GM12878 (cell line): ENCODE results near the gene TAF10. TPM values are rescaled to one million over a fixed set of nuclear protein-coding genes. Genes with fewer than 3 reads are reported as not detected.

ENCODE experiments used
- ASH2L ChIP-seq: fragments of 300-600, 200-600 bp; sonication (generic); IDR thresholded peaks from 2 replicates; pipeline ENCODE4 v1.6.1; 2017; ENCODE audit warnings: low read depth, mild to moderate bottlenecking, borderline replicate concordance
- EGR1 ChIP-seq, 2 experiments: IDR thresholded peaks; 1 replicate in 1 of 2; 2 replicates in 1 of 2; pipeline ENCODE4 v1.6.1; 2011 to 2012; ENCODE audit warnings: low read depth in 2 of 2, low read length in 2 of 2, borderline replicate concordance in 1 of 2, mild to moderate bottlenecking in 1 of 2, moderate library complexity in 1 of 2
- EZH2 ChIP-seq: IDR thresholded peaks from 2 replicates; pipeline ENCODE4 v1.6.1; 2012; ENCODE audit warnings: low read depth, mild to moderate bottlenecking, control low read depth, inconsistent platforms, low read length, borderline replicate concordance; ENCODE audit not compliant: control insufficient read depth
- HSF1 ChIP-seq: fragments of 150-350 bp; IDR thresholded peaks from 2 replicates; pipeline ENCODE4 v1.6.1; 2014; ENCODE audit warnings: mild to moderate bottlenecking, low read depth, low read length
- NFXL1 ChIP-seq: fragments of 450-650 bp; IDR thresholded peaks from 2 replicates; pipeline ENCODE4 v1.6.1; 2017; ENCODE audit warnings: antibody characterized with exemption, mild to moderate bottlenecking, borderline replicate concordance
- NR2C1 ChIP-seq: fragments of 450-650 bp; IDR thresholded peaks from 2 replicates; pipeline ENCODE4 v1.6.1; 2017; ENCODE audit warnings: antibody characterized with exemption, mild to moderate bottlenecking, moderate library complexity
- PAX5 ChIP-seq: IDR thresholded peaks from 2 replicates; pipeline ENCODE4 v1.6.1; 2011; ENCODE audit warnings: low read depth, low read length, borderline replicate concordance
- YY1 ChIP-seq: IDR thresholded peaks from 2 replicates; pipeline ENCODE4 v1.6.1; 2011; ENCODE audit warnings: low read depth, mild to moderate bottlenecking, low read length
- ZNF217 ChIP-seq: fragments of 450-650 bp; IDR thresholded peaks from 2 replicates; pipeline ENCODE4 v1.6.1; 2017; ENCODE audit warnings: antibody characterized with exemption, mild to moderate bottlenecking
- ZNF384 ChIP-seq: IDR thresholded peaks from 2 replicates; pipeline ENCODE4 v1.6.1; 2012; ENCODE audit warnings: low read depth, mild to moderate bottlenecking, low read length, improper control_type of control experiment, borderline replicate concordance
- polyA plus RNA-seq, 11 experiments: library from polyadenylated mRNA; depleted of rRNA in 4 of 11; unstranded in 6 of 11; stranded (reverse) in 5 of 11; fragments of >200 nt; fragmentation: Nextera tagmentation in 4 of 11; fragmentation: Illumina TruSeq in 1 of 11; extraction: Ambion mirVana in 4 of 11; extraction: Trizol in 1 of 11; gene quantifications; 1 replicate in 1 of 11; 2 replicates in 10 of 11; pipeline versions ENCODE4 v1.2.1 to v1.2.3, GENCODE V29; 2011 to 2016; ENCODE audit warnings: inconsistent platforms in 2 of 11, missing spikeins in 2 of 11, low read depth in 1 of 11
- total RNA-seq, 4 experiments: library from RNA; depleted of rRNA in 3 of 4; stranded (reverse); fragments of >200 nt in 3 of 4; fragmentation: Illumina TruSeq in 1 of 4; extraction: Trizol in 1 of 4; gene quantifications; 2 replicates each; pipeline versions ENCODE4 v1.2.1 to v1.2.3, GENCODE V29; 2013 to 2021
- TF ChIP-seq, protein P1 (sequence below): fragments of 450-650 bp; formaldehyde crosslinking; IDR thresholded peaks from 2 replicates; pipeline ENCODE4 v1.5.0; 2022; ENCODE audit warnings: mild to moderate bottlenecking, missing genetic modification characterization
- TF ChIP-seq, protein P2 (sequence below): fragments of 450-650 bp; conservative IDR thresholded peaks from 2 replicates; pipeline ENCODE4 v1.6.1; 2017; ENCODE audit warnings: mild to moderate bottlenecking, moderate library complexity
- TF ChIP-seq, protein P3 (sequence below), 3 experiments: IDR thresholded peaks in 2 of 3; conservative IDR thresholded peaks in 1 of 3; 2 replicates each; pipeline ENCODE4 v1.5.1; 2011; ENCODE audit warnings: low read depth in 3 of 3, low read length in 3 of 3, mild to moderate bottlenecking in 3 of 3, control low read depth in 2 of 3, moderate library complexity in 2 of 3, inconsistent platforms in 1 of 3, mixed read lengths in 1 of 3; ENCODE audit not compliant: control insufficient read depth in 2 of 3, insufficient read depth in 1 of 3; ENCODE audit errors: extremely low read depth in 1 of 3
- TF ChIP-seq, protein P4 (sequence below): IDR thresholded peaks from 2 replicates; pipeline ENCODE4 v1.6.1; 2012; ENCODE audit warnings: low read depth, low read length, improper control_type of control experiment
- TF ChIP-seq, protein P5 (sequence below): IDR thresholded peaks from 2 replicates; pipeline ENCODE4 v1.6.1; 2012; ENCODE audit warnings: low read length, inconsistent platforms

Gene TAF10
- total and polyA plus RNA-seq, 10 of the 15 experiments (the other 5 are each of a cell fraction or from before 2014, with no cell fraction given) = 26.7 to 251 (median 149) TPM

DNA sequence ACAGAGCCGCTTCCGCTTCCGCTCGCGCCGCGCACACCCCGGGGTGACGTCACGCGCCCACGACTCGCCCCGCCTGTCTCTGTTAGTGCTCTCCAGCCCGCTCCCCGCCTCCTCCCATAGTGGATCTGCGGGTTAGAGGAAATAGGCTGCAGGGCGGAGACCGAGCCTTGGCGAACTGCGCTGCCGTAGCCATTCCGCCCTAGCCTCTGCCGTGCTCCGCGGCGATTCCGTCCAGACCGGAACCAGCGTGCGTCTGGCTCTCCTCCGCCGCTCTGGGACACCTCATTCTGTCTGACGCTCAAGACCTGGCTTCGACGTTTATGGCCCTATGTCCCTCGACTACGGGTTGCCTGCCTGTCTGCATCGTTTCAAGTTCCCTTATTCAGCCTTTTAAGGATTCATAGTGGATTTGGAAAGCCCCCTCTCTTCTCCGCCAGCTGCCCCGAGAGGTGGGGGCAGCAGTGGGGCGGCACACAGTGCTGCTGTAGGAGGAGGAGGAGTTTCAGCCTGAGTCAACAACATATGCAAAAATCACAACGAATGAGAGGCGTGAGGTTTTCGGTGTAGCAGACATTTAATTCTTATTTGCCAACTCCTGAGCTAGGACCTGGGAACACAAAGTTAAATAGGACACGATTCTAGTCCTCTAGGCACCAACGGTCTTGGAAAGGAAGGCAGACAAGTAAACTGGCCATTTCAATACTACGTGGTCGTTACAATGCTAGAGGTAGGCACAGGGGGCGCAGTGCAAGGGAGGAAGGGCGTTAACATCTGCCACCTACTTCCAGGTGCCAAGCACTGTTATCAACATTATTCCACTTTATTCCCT lies at the start of gene TAF10 (continued):
- TF ChIP-seq, protein P1, sequence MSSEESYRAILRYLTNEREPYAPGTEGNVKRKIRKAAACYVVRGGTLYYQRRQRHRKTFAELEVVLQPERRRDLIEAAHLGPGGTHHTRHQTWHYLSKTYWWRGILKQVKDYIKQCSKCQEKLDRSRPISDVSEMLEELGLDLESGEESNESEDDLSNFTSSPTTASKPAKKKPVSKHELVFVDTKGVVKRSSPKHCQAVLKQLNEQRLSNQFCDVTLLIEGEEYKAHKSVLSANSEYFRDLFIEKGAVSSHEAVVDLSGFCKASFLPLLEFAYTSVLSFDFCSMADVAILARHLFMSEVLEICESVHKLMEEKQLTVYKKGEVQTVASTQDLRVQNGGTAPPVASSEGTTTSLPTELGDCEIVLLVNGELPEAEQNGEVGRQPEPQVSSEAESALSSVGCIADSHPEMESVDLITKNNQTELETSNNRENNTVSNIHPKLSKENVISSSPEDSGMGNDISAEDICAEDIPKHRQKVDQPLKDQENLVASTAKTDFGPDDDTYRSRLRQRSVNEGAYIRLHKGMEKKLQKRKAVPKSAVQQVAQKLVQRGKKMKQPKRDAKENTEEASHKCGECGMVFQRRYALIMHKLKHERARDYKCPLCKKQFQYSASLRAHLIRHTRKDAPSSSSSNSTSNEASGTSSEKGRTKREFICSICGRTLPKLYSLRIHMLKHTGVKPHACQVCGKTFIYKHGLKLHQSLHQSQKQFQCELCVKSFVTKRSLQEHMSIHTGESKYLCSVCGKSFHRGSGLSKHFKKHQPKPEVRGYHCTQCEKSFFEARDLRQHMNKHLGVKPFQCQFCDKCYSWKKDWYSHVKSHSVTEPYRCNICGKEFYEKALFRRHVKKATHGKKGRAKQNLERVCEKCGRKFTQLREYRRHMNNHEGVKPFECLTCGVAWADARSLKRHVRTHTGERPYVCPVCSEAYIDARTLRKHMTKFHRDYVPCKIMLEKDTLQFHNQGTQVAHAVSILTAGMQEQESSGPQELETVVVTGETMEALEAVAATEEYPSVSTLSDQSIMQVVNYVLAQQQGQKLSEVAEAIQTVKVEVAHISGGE (CRISPR knock-in tag) = no peak
- peak in 1 of 2 experiments; percentile 58; a peak in 2 of 3 replicates for TF ChIP-seq EGR1 (IDR thresholded peaks at IDR 0.05; ENCODE audit: borderline replicate concordance in 1 of 2, low read depth in 2 of 2, low read length in 2 of 2)
- TF ChIP-seq, protein P2, sequence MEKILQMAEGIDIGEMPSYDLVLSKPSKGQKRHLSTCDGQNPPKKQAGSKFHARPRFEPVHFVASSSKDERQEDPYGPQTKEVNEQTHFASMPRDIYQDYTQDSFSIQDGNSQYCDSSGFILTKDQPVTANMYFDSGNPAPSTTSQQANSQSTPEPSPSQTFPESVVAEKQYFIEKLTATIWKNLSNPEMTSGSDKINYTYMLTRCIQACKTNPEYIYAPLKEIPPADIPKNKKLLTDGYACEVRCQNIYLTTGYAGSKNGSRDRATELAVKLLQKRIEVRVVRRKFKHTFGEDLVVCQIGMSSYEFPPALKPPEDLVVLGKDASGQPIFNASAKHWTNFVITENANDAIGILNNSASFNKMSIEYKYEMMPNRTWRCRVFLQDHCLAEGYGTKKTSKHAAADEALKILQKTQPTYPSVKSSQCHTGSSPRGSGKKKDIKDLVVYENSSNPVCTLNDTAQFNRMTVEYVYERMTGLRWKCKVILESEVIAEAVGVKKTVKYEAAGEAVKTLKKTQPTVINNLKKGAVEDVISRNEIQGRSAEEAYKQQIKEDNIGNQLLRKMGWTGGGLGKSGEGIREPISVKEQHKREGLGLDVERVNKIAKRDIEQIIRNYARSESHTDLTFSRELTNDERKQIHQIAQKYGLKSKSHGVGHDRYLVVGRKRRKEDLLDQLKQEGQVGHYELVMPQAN = 0 out of 2 replicates have a peak, but pooled peaks have one; percentile 27
- no peak for TF ChIP-seq HSF1
- no peak for TF ChIP-seq ZNF384
- TF ChIP-seq, protein P3, sequence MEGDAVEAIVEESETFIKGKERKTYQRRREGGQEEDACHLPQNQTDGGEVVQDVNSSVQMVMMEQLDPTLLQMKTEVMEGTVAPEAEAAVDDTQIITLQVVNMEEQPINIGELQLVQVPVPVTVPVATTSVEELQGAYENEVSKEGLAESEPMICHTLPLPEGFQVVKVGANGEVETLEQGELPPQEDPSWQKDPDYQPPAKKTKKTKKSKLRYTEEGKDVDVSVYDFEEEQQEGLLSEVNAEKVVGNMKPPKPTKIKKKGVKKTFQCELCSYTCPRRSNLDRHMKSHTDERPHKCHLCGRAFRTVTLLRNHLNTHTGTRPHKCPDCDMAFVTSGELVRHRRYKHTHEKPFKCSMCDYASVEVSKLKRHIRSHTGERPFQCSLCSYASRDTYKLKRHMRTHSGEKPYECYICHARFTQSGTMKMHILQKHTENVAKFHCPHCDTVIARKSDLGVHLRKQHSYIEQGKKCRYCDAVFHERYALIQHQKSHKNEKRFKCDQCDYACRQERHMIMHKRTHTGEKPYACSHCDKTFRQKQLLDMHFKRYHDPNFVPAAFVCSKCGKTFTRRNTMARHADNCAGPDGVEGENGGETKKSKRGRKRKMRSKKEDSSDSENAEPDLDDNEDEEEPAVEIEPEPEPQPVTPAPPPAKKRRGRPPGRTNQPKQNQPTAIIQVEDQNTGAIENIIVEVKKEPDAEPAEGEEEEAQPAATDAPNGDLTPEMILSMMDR (IDR thresholded peaks at IDR 0.05 in 2 of 3, conservative IDR thresholded peaks at IDR 0.05 in 1 of 3; ENCODE audit: control insufficient read depth in 2 of 3, extremely low read depth in 1 of 3, insufficient read depth in 1 of 3, low read depth in 3 of 3, low read length in 3 of 3) = peak; percentile 30 to 62 (median 42); a peak in 5 of 6 replicates
- TF ChIP-seq EZH2 = no peak
- no peak for TF ChIP-seq ZNF217
- TF ChIP-seq PAX5 = peak; percentile 48; the same call in 1 of the 2 replicates
- peak; percentile 53 for TF ChIP-seq YY1
- TF ChIP-seq NR2C1 = no peak
- TF ChIP-seq, protein P4, sequence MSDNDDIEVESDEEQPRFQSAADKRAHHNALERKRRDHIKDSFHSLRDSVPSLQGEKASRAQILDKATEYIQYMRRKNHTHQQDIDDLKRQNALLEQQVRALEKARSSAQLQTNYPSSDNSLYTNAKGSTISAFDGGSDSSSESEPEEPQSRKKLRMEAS = peak; percentile 62
- TF ChIP-seq NFXL1 = no peak
- no peak for TF ChIP-seq ASH2L
- TF ChIP-seq, protein P5, sequence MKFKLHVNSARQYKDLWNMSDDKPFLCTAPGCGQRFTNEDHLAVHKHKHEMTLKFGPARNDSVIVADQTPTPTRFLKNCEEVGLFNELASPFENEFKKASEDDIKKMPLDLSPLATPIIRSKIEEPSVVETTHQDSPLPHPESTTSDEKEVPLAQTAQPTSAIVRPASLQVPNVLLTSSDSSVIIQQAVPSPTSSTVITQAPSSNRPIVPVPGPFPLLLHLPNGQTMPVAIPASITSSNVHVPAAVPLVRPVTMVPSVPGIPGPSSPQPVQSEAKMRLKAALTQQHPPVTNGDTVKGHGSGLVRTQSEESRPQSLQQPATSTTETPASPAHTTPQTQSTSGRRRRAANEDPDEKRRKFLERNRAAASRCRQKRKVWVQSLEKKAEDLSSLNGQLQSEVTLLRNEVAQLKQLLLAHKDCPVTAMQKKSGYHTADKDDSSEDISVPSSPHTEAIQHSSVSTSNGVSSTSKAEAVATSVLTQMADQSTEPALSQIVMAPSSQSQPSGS = peak; percentile 71; the same call in 1 of the 2 replicates
